HG03457 (cell line): ENCODE data around the gene FAM3B.

Source experiments
- ATAC-seq: cut with Tn5 transposase; IDR thresholded peaks from one replicate; pipeline ENCODE4 v1.9.1; 2021; ENCODE audit warnings: moderate number of reproducible peaks; ENCODE audit not compliant: unreplicated experiment

Gene FAM3B

DNA sequence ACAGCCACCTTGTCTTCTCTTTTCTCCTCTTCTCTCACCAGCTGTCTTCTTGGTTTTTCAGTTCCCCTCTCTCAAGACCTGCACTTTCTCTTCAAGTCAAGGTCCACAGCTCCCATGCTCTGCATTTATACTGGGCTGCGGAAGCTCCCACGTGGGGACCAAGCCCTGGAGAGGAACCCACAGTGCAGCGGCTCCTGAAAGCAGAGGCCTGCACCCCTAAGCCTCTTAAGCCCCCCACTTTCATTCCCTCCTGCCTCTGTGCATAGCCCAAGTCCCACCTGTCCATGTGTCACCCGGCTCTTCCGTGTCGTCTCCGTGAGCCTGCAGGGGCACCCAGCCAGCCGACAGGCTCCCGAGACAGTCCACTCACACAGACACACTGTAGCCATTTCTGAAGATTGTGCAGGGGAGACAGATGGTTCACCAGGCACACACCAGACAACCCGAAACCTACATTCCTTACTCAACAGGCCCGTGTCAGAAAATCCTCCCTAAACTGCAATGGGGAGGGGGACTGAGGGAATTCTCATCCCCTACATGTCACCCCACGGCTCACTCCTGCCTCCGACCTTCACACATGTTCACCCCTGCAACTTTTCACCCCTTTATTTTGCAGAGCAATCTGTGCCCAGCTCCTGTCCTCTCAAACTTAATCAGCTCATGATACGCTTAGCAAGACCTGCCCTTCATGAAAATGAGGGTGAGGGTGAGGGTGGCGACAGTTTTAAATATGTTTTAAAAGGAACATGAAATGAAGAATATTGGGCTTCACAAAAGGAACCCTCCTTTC is 51.5 kb downstream of the FAM3B start:
- ATAC-seq, result peak; percentile 47

DNA sequence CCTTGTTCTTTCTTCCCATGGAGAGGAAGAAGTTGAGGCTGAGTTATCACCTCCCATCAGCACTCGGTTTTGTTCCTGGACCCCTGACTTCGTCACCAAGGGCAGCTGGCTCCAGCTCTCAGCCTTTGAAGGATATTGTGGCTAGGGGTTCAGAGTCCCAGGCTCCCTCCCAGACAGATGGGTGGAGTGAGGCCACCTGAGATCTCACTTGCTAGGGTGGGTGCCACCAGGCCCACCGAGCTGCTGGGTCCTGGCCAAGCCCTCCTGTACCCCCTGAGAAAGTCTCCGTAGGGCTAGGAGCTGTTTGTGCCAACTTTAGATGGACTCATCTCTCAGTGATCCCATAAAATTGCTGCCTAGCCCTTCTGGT is 52.1 kb downstream of the FAM3B start:
- no peak for ATAC-seq

DNA sequence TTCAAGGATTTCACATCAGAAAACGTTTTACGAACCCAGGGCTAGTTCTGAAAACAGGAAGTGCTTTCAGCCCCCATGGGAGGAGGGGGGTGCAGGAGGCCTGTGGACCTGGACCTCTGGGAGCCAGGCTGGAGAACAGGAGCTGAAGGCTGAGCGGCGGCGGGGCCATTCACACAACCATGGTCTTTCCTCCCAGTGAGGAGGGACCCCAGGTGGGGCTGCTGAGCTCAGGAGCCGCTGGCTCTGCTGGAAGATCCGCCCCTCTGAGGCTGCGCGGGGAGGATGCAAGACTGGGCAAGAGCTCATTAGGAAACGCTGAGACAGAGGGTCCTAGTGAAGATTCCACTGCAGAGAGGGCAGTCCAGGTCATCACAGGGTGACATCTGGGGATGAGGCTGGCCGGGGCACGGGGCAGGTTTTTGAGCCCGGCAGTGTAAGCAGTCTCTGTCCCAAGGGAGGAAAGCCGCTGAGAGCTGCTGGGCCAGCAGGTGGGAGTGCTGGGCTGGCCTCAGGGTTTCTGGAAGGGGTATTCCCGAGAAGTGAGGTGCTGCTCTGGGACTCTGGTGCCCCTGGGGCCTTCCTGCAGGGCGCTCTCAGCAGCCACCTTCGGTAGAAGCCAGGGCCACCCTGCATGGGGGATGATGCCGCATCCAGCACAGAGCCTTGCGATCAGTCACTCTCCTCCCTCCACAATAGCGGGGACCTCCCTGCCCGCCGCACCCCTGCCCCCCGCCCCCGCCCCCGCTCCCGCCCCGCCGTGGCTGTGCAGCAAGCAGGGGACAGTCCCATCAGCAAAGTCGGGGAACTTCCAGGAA is 52.7 kb downstream of the FAM3B start:
- ATAC-seq, result no peak

DNA sequence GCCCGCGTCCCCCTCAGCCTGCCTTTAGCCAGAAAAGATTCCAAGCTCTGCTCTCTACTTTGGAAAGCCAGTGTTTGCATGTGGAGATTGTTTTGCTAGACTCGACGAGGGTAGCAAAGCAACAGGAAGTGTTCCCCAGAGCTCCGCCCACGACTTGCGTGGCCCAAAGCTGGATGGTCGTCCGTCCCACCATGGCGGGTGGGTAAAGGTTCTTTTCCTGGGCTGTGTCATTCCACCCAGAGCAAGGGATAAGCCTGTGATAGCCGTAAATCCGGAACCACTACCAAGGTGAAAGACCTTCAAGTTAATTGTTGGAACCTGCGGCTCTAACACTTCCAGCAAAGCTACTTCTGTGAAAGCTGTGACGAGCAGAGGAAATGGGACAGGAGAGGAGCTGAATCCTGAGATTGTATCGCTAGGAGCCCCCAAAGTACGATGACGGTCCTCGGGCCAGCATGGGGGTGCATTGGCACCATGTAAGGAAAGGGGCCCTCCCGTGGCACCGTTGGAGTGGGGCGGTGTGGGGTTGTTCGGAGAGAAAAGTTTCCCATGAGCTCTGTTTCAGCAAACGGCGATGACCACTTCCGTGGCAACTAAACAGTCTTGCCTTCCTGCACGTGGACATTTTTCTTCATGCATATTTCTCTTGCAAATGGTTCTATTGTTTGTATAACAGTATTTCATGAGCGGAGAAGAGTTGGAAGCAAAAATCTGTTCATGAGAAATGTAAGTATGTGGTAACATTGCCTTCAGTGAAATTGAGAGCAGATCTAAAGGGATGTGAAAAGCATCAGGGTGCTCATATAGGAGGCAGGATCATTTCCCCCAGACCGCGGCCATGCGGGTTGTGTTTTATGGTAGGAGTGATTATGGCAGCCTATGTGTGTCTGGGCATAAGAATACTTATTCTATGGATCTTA is 53.6 kb downstream of the FAM3B start:
- no peak for ATAC-seq

DNA sequence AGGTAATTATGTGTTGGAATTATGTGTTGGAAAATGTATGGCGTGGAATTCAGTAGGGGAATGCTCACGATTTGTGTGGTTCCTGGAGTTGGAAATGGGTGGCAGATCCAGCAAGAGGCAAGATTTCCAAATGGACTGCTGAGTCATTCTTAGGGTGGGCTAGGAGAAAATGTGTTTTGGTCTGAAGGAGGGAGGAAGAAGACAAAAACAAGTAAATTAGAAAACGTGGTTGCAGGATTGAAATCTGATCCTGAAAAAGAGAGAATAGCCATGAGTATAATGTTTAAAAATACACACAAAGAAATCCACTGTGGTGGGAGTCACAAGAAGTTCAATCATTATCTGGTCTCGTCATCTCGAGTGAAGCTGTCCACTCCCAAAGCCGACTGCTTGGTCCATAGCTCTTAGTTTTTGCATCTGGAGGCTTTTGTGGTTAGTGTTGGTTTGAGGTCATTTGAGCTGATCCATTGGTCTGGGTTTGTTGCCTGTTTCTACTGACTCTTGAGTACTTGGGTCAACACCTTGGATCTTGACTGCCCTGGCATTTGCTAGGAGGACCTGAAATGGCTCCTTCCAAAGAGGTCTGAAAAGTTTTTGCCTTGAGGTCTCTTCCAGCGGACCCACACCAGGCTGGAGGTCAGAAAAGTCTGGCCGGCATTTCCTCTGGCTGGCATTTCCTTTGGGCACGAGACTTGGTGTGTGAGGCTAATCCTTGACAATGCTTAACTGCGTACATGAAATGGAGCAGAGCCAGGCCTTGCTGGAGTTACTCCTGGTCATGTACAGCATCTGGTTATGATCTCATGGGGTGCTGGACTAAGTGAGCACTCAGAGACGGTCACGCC is 54.5 kb downstream of the FAM3B start:
- no peak for ATAC-seq

DNA sequence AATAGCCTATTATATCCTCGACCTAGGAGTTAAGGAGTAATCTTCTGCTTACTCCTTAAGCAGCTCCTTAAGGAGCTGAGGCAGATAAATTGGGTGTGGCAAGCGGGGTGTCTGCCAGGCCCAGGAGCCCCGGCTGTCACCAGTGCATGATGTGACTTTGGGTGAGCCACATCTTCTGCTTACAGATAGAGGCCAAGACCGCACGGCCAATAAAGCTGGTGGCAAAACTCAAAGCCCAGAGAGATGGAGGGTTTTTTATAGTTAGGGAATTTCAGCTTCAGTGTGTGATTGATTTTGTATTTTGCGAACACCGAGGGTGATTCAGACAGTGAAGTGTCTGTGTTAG is 55.1 kb downstream of the FAM3B start:
- ATAC-seq, result no peak

DNA sequence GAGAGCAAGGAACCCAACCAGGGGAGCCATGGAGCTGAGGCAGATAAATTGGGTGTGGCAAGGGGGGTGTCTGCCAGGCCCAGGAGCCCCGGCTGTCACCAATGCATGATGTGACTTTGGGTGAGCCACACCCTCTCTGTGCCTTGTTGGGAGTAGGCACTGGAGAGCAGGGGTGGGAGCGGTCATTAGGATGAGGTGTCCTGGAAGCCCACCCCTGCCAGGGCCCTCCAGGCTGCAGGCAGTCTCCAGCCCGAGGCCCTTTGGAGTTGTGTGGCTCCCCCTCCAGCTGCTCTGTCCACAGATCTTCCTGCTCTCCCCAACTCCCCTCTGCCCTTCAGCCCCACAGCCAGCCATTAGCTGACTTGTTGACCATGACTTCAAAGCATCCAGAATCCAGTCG is 56.7 kb downstream of the FAM3B start:
- ATAC-seq, result no peak

DNA sequence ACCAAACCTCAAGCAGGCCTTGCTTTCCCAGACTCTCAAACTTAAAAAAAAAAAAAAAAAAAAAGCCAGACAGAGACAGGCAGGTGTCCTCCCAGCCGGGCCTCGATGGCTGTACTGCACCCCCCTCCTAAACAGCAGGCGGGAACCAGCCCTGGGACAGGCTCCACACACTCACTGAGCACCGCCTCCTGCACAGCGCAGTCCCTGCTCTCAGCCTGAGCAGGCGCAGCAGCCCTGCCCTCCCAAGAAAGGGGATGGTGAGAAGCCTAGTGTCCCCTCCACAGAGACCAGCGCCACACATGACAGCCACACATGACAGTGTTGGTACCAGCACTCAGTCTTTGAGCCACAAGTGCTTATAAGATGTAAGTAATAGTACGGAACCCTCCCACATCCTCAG is 57.2 kb downstream of the FAM3B start:
- no peak for ATAC-seq

DNA sequence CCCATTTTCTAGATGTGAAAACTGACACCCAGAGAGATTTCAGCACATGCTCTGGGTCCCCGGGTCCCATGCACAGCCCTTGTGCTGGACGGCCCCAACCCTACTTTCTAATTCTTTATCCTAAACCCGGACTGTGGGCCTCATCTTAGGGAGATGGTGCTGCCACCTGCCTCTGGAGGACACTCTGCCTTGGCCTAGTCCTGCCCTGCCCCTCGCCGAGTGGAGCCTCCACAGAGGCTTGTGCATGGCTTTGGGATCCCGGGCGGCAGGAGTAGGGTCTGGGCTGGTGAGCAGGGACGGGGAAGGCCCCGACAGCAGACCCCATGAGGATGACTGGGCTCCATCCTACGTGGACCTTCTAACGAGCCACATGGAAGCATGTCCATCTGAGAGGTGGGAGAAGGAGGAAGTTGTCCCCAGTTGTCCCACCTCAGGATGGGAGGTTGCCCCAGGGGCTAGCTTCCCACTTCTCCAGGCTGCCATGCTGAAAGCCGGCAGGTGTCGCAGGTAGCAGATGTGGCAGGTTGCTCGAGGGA is 57.6 kb downstream of the FAM3B start:
- no peak for ATAC-seq

DNA sequence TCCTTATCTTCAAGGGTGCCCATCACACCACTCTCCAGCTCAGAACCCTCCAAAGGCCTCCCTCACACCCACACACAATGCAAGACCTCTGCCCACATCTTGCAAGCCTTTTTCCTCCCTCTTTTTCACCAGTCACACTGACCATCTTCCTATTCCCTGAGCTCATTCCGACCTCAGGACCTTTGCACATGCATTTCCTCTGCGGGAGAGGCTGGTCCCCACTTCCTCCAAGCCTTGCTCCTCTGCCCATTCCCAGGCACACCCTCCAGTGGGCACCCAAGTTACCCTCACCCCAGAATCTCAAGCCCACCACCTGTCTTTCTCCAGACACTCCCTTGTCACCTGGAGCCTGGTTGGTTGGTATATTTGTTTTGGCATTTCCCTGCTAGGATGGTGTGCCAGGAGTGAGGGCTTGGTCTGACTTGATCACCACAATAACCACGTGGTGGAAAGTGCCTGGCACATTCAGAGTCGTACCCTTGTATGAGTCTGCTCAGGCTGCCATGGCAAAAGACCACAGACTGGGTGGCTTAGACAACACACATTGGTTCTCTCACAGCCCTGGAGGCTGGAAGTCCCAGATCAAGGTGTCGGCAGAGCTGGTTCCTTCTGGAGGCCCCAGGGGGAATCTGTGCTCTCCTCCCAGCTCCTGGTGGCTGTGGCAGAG is 58.4 kb downstream of the FAM3B start:
- no peak for ATAC-seq

DNA sequence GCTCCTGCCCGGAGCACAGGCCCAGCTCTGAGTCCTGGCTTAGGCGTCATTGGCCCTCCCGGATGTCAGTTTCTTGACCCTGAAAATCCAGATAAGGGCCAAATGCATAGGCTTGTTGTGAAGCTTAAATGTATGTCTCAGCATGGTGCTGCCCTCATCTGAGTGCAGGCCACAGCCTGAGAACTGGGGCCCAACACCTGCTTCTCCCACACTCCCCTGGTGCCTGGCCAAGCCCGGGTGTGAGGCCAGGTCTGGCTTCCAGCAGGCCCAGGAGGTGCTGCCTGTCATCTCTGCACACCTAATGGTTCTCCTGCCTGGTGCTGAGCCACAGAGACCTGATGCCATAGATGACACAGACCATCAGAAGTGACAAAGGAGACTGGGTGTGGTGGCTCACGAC is 59.3 kb downstream of the FAM3B start:
- ATAC-seq, result no peak

DNA sequence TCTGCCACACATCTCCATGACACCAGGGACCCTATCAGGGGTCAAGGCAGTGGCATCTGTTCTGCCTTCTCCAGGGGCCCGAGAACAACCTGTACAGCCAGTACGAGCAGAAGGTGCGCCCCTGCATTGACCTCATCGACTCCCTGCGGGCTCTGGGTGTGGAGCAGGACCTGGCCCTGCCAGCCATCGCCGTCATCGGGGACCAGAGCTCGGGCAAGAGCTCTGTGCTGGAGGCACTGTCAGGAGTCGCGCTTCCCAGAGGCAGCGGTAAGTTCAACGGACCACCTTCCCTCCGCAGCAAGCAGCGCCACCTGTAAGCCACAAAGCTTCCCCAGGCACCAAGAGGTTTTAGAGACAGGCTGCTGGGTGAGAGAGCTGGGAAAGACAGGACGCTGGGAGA is 61.1 kb downstream of the FAM3B start:
- ATAC-seq, result no peak

DNA sequence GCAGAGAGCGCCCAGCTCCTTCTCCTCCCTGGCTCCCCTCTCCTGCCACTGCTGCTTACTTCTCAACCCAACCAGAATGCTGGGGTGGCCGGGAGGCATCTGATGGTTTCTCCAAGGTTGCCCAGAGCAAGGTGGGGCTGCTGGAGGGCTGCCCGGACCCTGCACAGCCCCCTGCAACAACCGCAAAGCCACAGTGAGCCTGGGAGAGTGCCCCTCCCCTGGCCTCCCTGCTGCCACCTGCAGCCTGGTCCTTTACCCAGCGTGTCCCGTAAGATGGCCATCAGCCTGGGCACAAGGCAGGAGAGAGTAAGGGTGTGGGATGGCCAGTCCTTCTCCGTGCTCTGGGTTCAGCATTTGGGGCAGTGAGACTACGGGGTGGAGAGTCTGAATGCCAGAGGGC is 62.2 kb downstream of the FAM3B start:
- no peak for ATAC-seq

DNA sequence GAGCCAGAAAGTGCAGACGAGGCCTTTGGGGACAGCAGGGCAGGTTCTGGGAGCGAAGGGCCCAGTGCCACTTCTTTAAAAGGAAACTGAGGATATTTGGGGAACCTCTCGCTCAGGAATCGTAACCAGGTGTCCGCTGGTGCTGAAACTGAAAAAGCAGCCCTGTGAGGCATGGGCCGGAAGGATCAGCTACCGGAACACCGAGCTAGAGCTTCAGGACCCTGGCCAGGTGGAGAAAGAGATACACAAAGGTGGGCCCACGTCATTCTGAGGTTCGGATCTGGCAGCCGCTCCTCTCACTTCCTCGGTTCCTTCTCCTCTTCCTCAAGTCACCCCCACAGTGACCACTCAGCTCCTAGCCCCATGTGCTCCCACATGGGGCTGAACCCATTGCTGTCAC is 63.3 kb downstream of the FAM3B start:
- no peak for ATAC-seq

DNA sequence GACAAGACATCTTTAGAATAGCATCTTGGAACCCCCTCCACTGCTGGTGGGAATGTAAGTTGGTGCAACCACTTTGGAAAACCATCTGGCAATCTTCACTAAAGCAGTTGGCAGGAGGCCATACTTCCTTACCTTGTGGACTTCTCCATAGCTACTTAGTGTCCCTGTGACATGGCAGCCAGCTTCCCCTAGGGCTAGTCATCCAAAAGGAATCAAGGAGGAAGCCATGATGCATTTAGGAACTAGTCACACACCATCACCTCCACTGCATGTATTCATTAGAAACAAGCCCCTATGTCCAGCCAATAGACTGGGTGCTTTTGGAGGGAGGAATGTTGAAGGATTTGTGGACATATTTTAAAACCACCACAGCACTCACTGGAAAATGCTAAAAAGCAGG is 65.1 kb downstream of the FAM3B start:
- ATAC-seq, result no peak

DNA sequence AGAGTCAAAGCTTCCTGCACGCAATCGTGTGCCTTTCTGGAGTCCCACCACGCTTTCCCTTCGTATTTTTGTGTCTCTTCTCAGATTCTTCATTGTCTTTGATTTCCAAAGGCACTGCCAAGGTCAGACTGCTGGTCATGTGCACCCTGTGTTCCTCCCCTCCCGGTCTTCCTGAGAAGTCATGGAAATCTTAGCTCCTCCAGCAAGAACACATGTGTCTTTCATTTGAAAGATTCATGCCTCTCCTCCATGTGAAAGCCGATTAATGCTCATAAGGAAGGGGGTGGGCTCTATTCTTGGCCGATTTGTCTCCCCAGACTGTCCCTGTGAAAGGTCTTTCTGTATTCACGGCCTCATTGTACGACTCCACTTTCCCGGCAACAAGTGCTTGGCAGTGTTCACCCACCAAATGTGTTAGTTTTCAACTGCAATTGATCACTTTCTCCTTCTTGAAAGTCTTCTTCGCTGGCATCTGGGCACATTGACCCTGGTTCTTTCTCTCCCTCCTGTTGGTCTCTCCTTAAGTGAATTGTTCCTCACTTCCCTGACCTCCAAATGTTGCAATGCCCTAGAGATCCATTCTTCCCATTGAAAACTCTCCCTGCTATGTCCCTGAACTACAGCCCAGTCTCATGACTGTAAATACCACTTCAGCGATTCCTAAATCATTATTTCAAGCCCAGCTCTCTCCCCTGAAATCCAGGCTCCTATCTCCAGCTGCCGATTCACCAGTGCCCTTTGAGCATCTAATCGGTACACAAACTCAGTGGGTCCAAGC is 70.6 kb downstream of the FAM3B start:
- ATAC-seq, result no peak

DNA sequence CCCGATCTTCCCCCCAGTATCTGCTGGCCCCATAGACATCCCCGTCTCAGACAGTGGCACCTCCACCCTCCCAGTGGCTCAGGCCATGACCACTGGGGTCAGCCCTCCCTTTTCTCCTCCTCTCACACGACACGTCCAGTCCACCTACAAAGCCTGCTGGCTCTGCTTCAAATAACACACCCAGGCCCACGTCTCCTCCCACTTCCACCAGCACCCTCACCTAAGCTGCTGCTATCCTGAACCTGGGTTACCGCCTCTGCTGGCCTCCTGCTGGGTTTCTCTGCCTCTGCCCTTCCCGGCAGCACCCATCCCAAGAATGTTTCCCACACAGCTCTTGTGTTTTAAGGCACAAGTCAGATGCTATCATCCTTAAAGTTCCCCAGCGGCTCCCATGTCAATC is 71.2 kb downstream of the FAM3B start:
- ATAC-seq, result no peak

DNA sequence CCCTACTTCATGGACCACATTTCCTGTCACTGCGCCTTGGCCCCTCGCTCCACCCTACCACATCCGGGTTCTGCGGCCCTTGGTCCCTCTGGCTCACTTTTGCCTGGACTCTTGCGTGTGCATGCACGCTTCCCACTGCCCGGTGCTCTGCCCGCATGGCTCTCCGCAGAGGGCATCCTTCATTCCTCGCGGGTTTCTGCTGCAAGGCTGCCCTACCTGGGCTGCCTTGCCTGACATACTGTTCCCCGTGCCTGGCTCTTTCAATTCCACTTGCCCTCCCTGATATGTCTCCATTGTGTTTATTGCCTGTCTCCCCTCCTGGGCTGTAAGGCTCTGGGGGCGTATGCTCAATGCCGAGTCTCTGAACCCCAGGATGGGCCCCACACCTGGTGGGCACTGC is 71.7 kb downstream of the FAM3B start:
- no peak for ATAC-seq

DNA sequence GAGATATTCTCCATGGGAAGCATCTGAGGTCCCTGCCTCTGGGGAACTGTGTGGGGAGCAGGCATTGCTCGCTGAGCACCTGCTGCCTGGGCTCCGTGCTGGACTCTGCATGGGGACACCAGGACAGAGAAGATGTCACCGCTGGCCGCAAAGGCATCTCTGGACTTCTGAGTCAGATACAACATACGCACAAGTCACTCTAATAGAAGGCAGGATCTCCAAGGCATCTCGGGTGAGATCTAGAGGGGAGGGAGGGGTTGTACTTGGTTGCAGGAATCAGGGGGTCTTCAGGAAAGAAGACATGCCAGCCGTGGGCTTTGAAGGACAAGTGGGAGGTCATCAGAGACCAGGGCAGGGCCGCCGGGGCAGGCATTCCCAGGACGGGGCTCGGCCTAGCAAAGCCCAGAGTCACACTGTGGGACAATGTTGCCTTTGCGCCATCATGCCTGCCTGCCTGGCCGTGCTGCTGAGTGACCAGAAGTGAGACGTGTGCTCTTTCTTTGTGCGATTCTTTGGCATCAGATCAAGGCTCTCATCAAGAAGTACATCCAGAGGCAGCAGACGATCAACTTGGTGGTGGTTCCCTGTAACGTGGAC is 73.5 kb downstream of the FAM3B start:
- ATAC-seq, result no peak
